H9 (cell line): ENCODE measurements around the gene ABCC3. TPM values are rescaled to one million over a fixed set of nuclear protein-coding genes. Genes with fewer than 3 reads are reported as not detected.

Experiments
- DNase-seq: peaks from one replicate; pipeline ENCODE4 v3.0.0-alpha.2; 2017
- H2AFZ ChIP-seq: one replicate; pipeline ENCODE4 v1.6.1; 2013; ENCODE audit warnings: mild to moderate bottlenecking, low read length, control low read depth, moderate library complexity
- H2AK5ac ChIP-seq: 2 replicates; pipeline ENCODE4 v1.6.1; 2013; ENCODE audit warnings: low read length, control low read depth, mixed read lengths; ENCODE audit not compliant: insufficient read length
- H2BK120ac ChIP-seq: one replicate; pipeline ENCODE4 v1.6.1; 2013; ENCODE audit warnings: low read depth, mild to moderate bottlenecking, low read length, control low read depth, inconsistent platforms; ENCODE audit not compliant: poor library complexity, severe bottlenecking
- H2BK12ac ChIP-seq: 2 replicates; pipeline ENCODE4 v1.6.1; 2013; ENCODE audit warnings: low read length, control low read depth, mixed read lengths, low read depth; ENCODE audit not compliant: insufficient read length
- H2BK15ac ChIP-seq: 2 replicates; pipeline ENCODE4 v1.6.1; 2013; ENCODE audit warnings: low read depth, low read length, control low read depth
- H2BK20ac ChIP-seq: one replicate; pipeline ENCODE4 v1.6.1; 2013; ENCODE audit warnings: low read depth, mild to moderate bottlenecking, low read length, control low read depth, inconsistent platforms; ENCODE audit not compliant: poor library complexity, severe bottlenecking
- H2BK5ac ChIP-seq: 2 replicates; pipeline ENCODE4 v1.6.1; 2013; ENCODE audit warnings: low read length, control low read depth, mixed read lengths; ENCODE audit not compliant: insufficient read length
- H3K14ac ChIP-seq: 2 replicates; pipeline ENCODE4 v1.6.1; 2013; ENCODE audit warnings: low read length, control low read depth; ENCODE audit not compliant: insufficient read depth
- H3K18ac ChIP-seq: 2 replicates; pipeline ENCODE4 v1.6.1; 2013; ENCODE audit warnings: low read depth, mild to moderate bottlenecking, mixed read lengths, low read length, control low read depth; ENCODE audit not compliant: insufficient read length
- H3K23ac ChIP-seq: 2 replicates; pipeline ENCODE4 v1.6.1; 2013; ENCODE audit warnings: low read length, control low read depth, mixed read lengths, low read depth; ENCODE audit not compliant: insufficient read length
- H3K23me2 ChIP-seq: 2 replicates; pipeline ENCODE4 v1.6.1; 2013; ENCODE audit warnings: low read depth, mild to moderate bottlenecking, mixed read lengths, low read length, control low read depth; ENCODE audit not compliant: insufficient read length, poor library complexity, severe bottlenecking
- H3K27ac ChIP-seq: 2 replicates; pipeline ENCODE4 v1.5.1; 2013; ENCODE audit warnings: low read length, control low read depth, mixed read lengths, low read depth; ENCODE audit not compliant: insufficient read length
- H3K27me3 ChIP-seq: 2 replicates; pipeline ENCODE4 v1.6.1; 2013; ENCODE audit warnings: low read length, control low read depth, inconsistent platforms; ENCODE audit not compliant: insufficient read depth
- H3K4ac ChIP-seq: 2 replicates; pipeline ENCODE4 v1.6.1; 2013; ENCODE audit warnings: low read depth, mild to moderate bottlenecking, control low read depth, inconsistent platforms, low read length, moderate library complexity
- H3K4me1 ChIP-seq: 2 replicates; pipeline ENCODE4 v1.6.1; 2013; ENCODE audit warnings: low read length, control low read depth, inconsistent platforms; ENCODE audit not compliant: insufficient read depth
- H3K4me2 ChIP-seq: 2 replicates; pipeline ENCODE4 v1.6.1; 2013; ENCODE audit warnings: low read length, control low read depth, mixed read lengths; ENCODE audit not compliant: insufficient read length, insufficient read depth
- H3K56ac ChIP-seq: 2 replicates; pipeline ENCODE4 v1.6.1; 2013; ENCODE audit warnings: low read depth, mild to moderate bottlenecking, mixed read lengths, low read length, control low read depth; ENCODE audit not compliant: insufficient read length
- H3K79me1 ChIP-seq: 2 replicates; pipeline ENCODE4 v1.6.1; 2013; ENCODE audit warnings: low read depth, mild to moderate bottlenecking, moderate library complexity, low read length, control low read depth, inconsistent platforms; ENCODE audit not compliant: insufficient read depth, poor library complexity, severe bottlenecking
- H3K79me2 ChIP-seq: 2 replicates; pipeline ENCODE4 v1.6.1; 2013; ENCODE audit warnings: low read length, control low read depth, inconsistent platforms; ENCODE audit not compliant: insufficient read depth
- H3K9ac ChIP-seq: 2 replicates; pipeline ENCODE4 v1.6.1; 2013; ENCODE audit warnings: low read length, control low read depth, mixed read lengths; ENCODE audit not compliant: insufficient read length; ENCODE audit errors: extremely low read depth
- H3K9me3 ChIP-seq: one replicate; pipeline ENCODE4 v1.6.1; 2013; ENCODE audit warnings: low read depth, low read length, inconsistent platforms; ENCODE audit not compliant: control insufficient read depth
- H3T11ph ChIP-seq: one replicate; pipeline ENCODE4 v1.6.1; 2013; ENCODE audit warnings: mild to moderate bottlenecking, low read length, control low read depth, inconsistent platforms
- H4K20me1 ChIP-seq: one replicate; pipeline ENCODE4 v1.6.1; 2013; ENCODE audit not compliant: control insufficient read depth, insufficient read length, insufficient read depth
- H4K5ac ChIP-seq: 2 replicates; pipeline ENCODE4 v1.6.1; 2013; ENCODE audit warnings: low read depth, mild to moderate bottlenecking, mixed read lengths, low read length, control low read depth; ENCODE audit not compliant: insufficient read length
- H4K8ac ChIP-seq: replicated peaks from 2 replicates; pipeline ENCODE4 v1.6.1; 2013; ENCODE audit warnings: low read length, control low read depth, mixed read lengths, low read depth; ENCODE audit not compliant: insufficient read length
- H4K91ac ChIP-seq: 2 replicates; pipeline ENCODE4 v1.6.1; 2013; ENCODE audit warnings: low read depth, mild to moderate bottlenecking, moderate library complexity, mixed read lengths, low read length, control low read depth; ENCODE audit not compliant: insufficient read length
- H3K27ac Mint-ChIP-seq, 3 experiments: 2 replicates in 2 of 3; 3 replicates in 1 of 3; pipeline ENCODE4 v1.8.0; 2020 to 2021; ENCODE audit warnings: mixed read lengths in 3 of 3, mild to moderate bottlenecking in 1 of 3, moderate library complexity in 1 of 3
- H3K27me3 Mint-ChIP-seq: 2 replicates; pipeline ENCODE4 v1.8.0; 2021; ENCODE audit warnings: low read depth, mild to moderate bottlenecking, moderate library complexity, mixed read lengths
- H3K36me3 Mint-ChIP-seq, 3 experiments: 2 replicates in 2 of 3; 3 replicates in 1 of 3; pipeline ENCODE4 v1.8.0; 2020 to 2021; ENCODE audit warnings: low read depth in 3 of 3, mixed read lengths in 3 of 3; ENCODE audit not compliant: insufficient read depth in 1 of 3
- H3K4me1 Mint-ChIP-seq, 2 experiments: 2 replicates each; pipeline ENCODE4 v1.8.0; 2020; ENCODE audit warnings: mixed read lengths in 2 of 2
- H3K4me3 Mint-ChIP-seq, 2 experiments: 2 replicates in 1 of 2; 3 replicates in 1 of 2; pipeline ENCODE4 v1.8.0; 2020 to 2021; ENCODE audit warnings: mild to moderate bottlenecking in 2 of 2, mixed read lengths in 2 of 2, moderate library complexity in 1 of 2
- H3K9me3 Mint-ChIP-seq, 2 experiments: 2 replicates in 1 of 2; 3 replicates in 1 of 2; pipeline ENCODE4 v1.8.0; 2020; ENCODE audit warnings: mild to moderate bottlenecking in 2 of 2, mixed read lengths in 2 of 2, moderate library complexity in 1 of 2
- CTCF ChIP-seq: fragments of 200-600 bp; sonication (generic); conservative IDR thresholded peaks from 3 replicates; pipeline ENCODE4 v1.8.0; 2021; ENCODE audit warnings: antibody characterized with exemption, mild to moderate bottlenecking
- WGBS: extraction: QIAGEN DNeasy Blood & Tissue Kit; methylation state at CpG from one replicate; pipeline ENCODE4 v1.1.7; 2013; ENCODE audit warnings: missing lambda C conversion rate, low lambda C conversion rate, mixed read lengths; ENCODE audit not compliant: insufficient read length; ENCODE audit errors: extremely low coverage; 5-methylcytosine and 5-hydroxymethylcytosine counted together
- total RNA-seq: library from RNA; stranded (reverse); gene quantifications from 2 replicates; pipeline ENCODE4 v1.2.1, GENCODE V29; 2021

ABCC3 gene
- total RNA-seq, 1 experiment from 2014 or later: 0.31 TPM

- no peak overlapping the region for H2BK15ac ChIP-seq
- H2BK12ac ChIP-seq: no peak overlapping the region
- H4K5ac ChIP-seq: no peak overlapping the region
- H3K4ac ChIP-seq: no peak overlapping the region
- H2BK20ac ChIP-seq: no peak overlapping the region
- no peak overlapping the region for H3K18ac ChIP-seq
- no peak overlapping the region for H3K56ac ChIP-seq
- H3K4me1 Mint-ChIP-seq: peaks cover 42 to 70% of the 10 kb centered on the region in 2 experiments
- no peaks in the 10 kb centered on the region for H3K4me1 ChIP-seq
- no peak for TF ChIP-seq CTCF
- H3K27ac Mint-ChIP-seq: no peak overlapping the region
- H2BK5ac ChIP-seq: no peak overlapping the region
- no peak overlapping the region for H2AFZ ChIP-seq
- no peaks in the 10 kb centered on the region for H3K79me1 ChIP-seq
- H3K27me3 ChIP-seq: no peaks in the 10 kb centered on the region
- DNase-seq: no peak
- H3K9me3 Mint-ChIP-seq: no peaks in the 10 kb centered on the region
- no peak overlapping the region for H3K27ac ChIP-seq
- H3K23me2 ChIP-seq: no peaks in the 10 kb centered on the region
- H3K4me2 ChIP-seq: no peak overlapping the region
- H4K8ac ChIP-seq: no peak overlapping the region
- H2AK5ac ChIP-seq: no peak overlapping the region
- no peaks in the 10 kb centered on the region for H3K79me2 ChIP-seq
- no peak overlapping the region for H4K91ac ChIP-seq
- no peaks in the 10 kb centered on the region for H3K9me3 ChIP-seq
- no CpG with 5 or more reads among the region's 19 CpGs for WGBS
- no peak overlapping the region for H3T11ph ChIP-seq
- H3K27me3 Mint-ChIP-seq: peaks cover 16% of the 10 kb centered on the region
- H3K23ac ChIP-seq: no peak overlapping the region
- no peak overlapping the region for H3K4me3 Mint-ChIP-seq
- no peak overlapping the region for H3K14ac ChIP-seq
- H2BK120ac ChIP-seq: no peak overlapping the region
- H4K20me1 ChIP-seq: no peaks in the 10 kb centered on the region
- no peaks in the 10 kb centered on the region for H3K36me3 Mint-ChIP-seq
- H3K9ac ChIP-seq: no peak overlapping the region
These were observed 9.4 kb upstream of the ABCC3 start for GRCh38 chr17:50625032-50625871.
